22Rv1 (cell line): ENCODE data around the gene ZNF32.

ENCODE experiments used
- H3K27ac ChIP-seq: fragments of 450-650 bp; 2 replicates; pipeline ENCODE4 v1.5.1; 2017
- CTCF ChIP-seq: fragments of 450-650 bp; IDR thresholded peaks from 2 replicates; pipeline ENCODE4 v1.5.1; 2017; ENCODE audit warnings: mild to moderate bottlenecking
- ZFX ChIP-seq: fragments of 450-650 bp; IDR thresholded peaks from 2 replicates; pipeline ENCODE4 v1.6.1; 2017; ENCODE audit warnings: antibody characterized with exemption, borderline replicate concordance

Gene ZNF32

GRCh38 chr10:43687373-43687772 is 38.7 kb upstream of the ZNF32 start:
- TF ChIP-seq CTCF: no peak
- no peak for TF ChIP-seq ZFX
- no peak overlapping the region for H3K27ac ChIP-seq

GRCh38 chr10:43686414-43686813 is 37.7 kb upstream of the ZNF32 start:
- no peak for TF ChIP-seq CTCF
- no peak for TF ChIP-seq ZFX
- no peak overlapping the region for H3K27ac ChIP-seq

- TF ChIP-seq ZFX (no peak), CTCF (no peak)
- H3K27ac ChIP-seq: no peak overlapping the region
Observed at GRCh38 chr10:43685744-43686143, 37.1 kb upstream of the ZNF32 start.

GRCh38 chr10:43684292-43684559 is 35.5 kb upstream of the ZNF32 start:
- H3K27ac ChIP-seq: no peak overlapping the region

GRCh38 chr10:43683451-43684291 is 35.0 kb upstream of the ZNF32 start:
- TF ChIP-seq CTCF (peak; percentile 69), ZFX (no peak)
- no peak overlapping the region for H3K27ac ChIP-seq

More at GRCh38 chr10:43684292-43684559, 35.5 kb upstream of the ZNF32 start:
- TF ChIP-seq ZFX: no peak
- no peak for TF ChIP-seq CTCF

GRCh38 chr10:43682956-43683355 is 34.3 kb upstream of the ZNF32 start:
- TF ChIP-seq ZFX (no peak), CTCF (no peak)
- no peak overlapping the region for H3K27ac ChIP-seq

- no peak for TF ChIP-seq ZFX
- TF ChIP-seq CTCF: no peak
- no peak overlapping the region for H3K27ac ChIP-seq
Observed at GRCh38 chr10:43681721-43682120, 33.0 kb upstream of the ZNF32 start.
